Body of pancreas (tissue), 4 donors: ENCODE data around the gene ADORA2A. TPM values are rescaled to one million over a fixed set of nuclear protein-coding genes. Genes with fewer than 3 reads are reported as not detected.

Experiments used
- ATAC-seq: fragments of 150-250 bp; one replicate; pipeline ENCODE4 v1.9.1; 2016
- DNase-seq, 4 donors: peaks; one replicate each; pipeline ENCODE4 v3.0.0-alpha.2; 2019
- H3K27ac ChIP-seq, 4 donors: fragments of 200-600 bp; sonication (generic); 1 replicate in 3 of 4; 2 replicates in 1 of 4; pipeline versions ENCODE4 v1.5.1 to v1.6.1; 2016 to 2019; ENCODE audit warnings: mild to moderate bottlenecking in 1 of 4, mixed read lengths in 1 of 4, moderate library complexity in 1 of 4
- H3K27me3 ChIP-seq, 2 donors: fragments of 200-600 bp; sonication (generic); one replicate each; pipeline ENCODE4 v1.6.0; 2016; ENCODE audit warnings: mild to moderate bottlenecking in 1 of 2
- H3K36me3 ChIP-seq, 2 donors: fragments of 200-600 bp; sonication (generic); replicated peaks in 1 of 2; 2 replicates each; pipeline ENCODE4 v1.5.1; 2016; ENCODE audit warnings: low read depth in 2 of 2; ENCODE audit not compliant: insufficient read depth in 1 of 2
- H3K4me1 ChIP-seq: fragments of 200-600 bp; sonication (generic); one replicate; pipeline ENCODE4 v1.6.0; 2016
- H3K4me3 ChIP-seq, 2 donors: fragments of 200-600 bp; sonication (generic); 1 replicate in 1 of 2; 2 replicates in 1 of 2; pipeline ENCODE4 v1.5.1; 2016 to 2019
- H3K9me3 ChIP-seq, 3 donors: fragments of 200-600 bp; sonication (generic); 1 replicate in 2 of 3; 2 replicates in 1 of 3; pipeline ENCODE4 v1.5.1; 2016
- CTCF ChIP-seq, 7 experiments: fragments of 450-650 bp in 4 of 7; fragments of 200-600 bp in 3 of 7; sonication (generic) in 3 of 7; IDR thresholded peaks; one replicate each; pipeline ENCODE4 v1.5.1; 2016 to 2019; ENCODE audit warnings: antibody characterized with exemption in 7 of 7
- POLR2A ChIP-seq, 3 donors: fragments of 450-650 bp; IDR thresholded peaks; one replicate each; pipeline ENCODE4 v1.6.1; 2016; ENCODE audit warnings: antibody characterized with exemption in 3 of 3, mild to moderate bottlenecking in 2 of 3
- WGBS, 2 donors: methylation state at CpG; one replicate each; pipeline ENCODE4 v1.1.5; 2017; 5-methylcytosine and 5-hydroxymethylcytosine counted together
- intact Hi-C: fragments of 100-400 bp; cut with DNase I; formaldehyde crosslinking; loops from one replicate; pipeline ENCODE4 v1.15.1; 2023
- total RNA-seq, 2 donors: library from RNA; depleted of rRNA; stranded (reverse); fragments of >200 nt; gene quantifications; one replicate each; pipeline ENCODE4 v1.1.0, GENCODE V29; 2016

Gene ADORA2A
- total RNA-seq, 2 donors from 2014 or later, result 2.1 to 19.4 TPM

GRCh38 chr22:24435323-24435645 lies 7.9 kb downstream of the ADORA2A start:
- ATAC-seq (no peak), DNase-seq (no peak)
- Histone ChIP-seq H3K4me3 (no peak overlapping the region), H3K36me3 (no peaks in the 10 kb centered on the region), H3K27me3 (no peaks in the 10 kb centered on the region), H3K27ac (peak overlapping the region in 2 of 4 donors; percentile 20 to 24), H3K4me1 (peaks cover 17% of the 10 kb centered on the region), H3K9me3 (no peaks in the 10 kb centered on the region)
- WGBS, 2 donors, result 60 to 88% methylated on average over 2 of the region's 2 CpGs
- intact Hi-C loops, result no loop called here
- TF ChIP-seq CTCF (IDR thresholded peaks at IDR 0.05), result no peak
- TF ChIP-seq POLR2A (IDR thresholded peaks at IDR 0.05), result no peak

GRCh38 chr22:24435861-24436371 lies 8.5 kb downstream of the ADORA2A start:
- 79 to 83% methylated on average over 10 of the region's 13 CpGs for WGBS, 2 donors
- Histone ChIP-seq H3K27ac (peak overlapping the region in 1 of 4 donors; percentile 20), H3K9me3 (no peaks in the 10 kb centered on the region), H3K36me3 (no peaks in the 10 kb centered on the region), H3K4me3 (no peak overlapping the region), H3K4me1 (peaks cover 17% of the 10 kb centered on the region), H3K27me3 (no peaks in the 10 kb centered on the region)
- DNase-seq, result no peak
- TF ChIP-seq CTCF (IDR thresholded peaks at IDR 0.05) (no peak), POLR2A (IDR thresholded peaks at IDR 0.05) (no peak)
- intact Hi-C loops, result no loop called here
- ATAC-seq, result peak; percentile 13

GRCh38 chr22:24436553-24436952 lies 9.2 kb downstream of the ADORA2A start:
- Histone ChIP-seq H3K36me3 (no peaks in the 10 kb centered on the region), H3K27me3 (no peaks in the 10 kb centered on the region), H3K4me1 (peaks cover 17% of the 10 kb centered on the region), H3K27ac (peak overlapping the region in 1 of 4 donors; percentile 20), H3K4me3 (no peak overlapping the region), H3K9me3 (no peaks in the 10 kb centered on the region)
- intact Hi-C loops, result no loop called here
- DNase-seq (no peak), ATAC-seq (no peak)
- WGBS, 2 donors, result 79 to 82% methylated on average over 3 of the region's 3 CpGs
- no peak for TF ChIP-seq POLR2A (IDR thresholded peaks at IDR 0.05)
- no peak for TF ChIP-seq CTCF (IDR thresholded peaks at IDR 0.05)

- Histone ChIP-seq H3K27me3 (no peaks in the 10 kb centered on the region), H3K4me1 (peaks cover 15% of the 10 kb centered on the region), H3K36me3 (no peaks in the 10 kb centered on the region), H3K9me3 (no peaks in the 10 kb centered on the region), H3K4me3 (no peak overlapping the region), H3K27ac (no peak overlapping the region)
- DNase-seq, result no peak
- no peak for ATAC-seq
- intact Hi-C loops, result no loop called here
- 88 to 91% methylated on average over 2 to 4 of the region's 4 CpGs for WGBS, 2 donors
- TF ChIP-seq POLR2A (IDR thresholded peaks at IDR 0.05) (no peak), CTCF (IDR thresholded peaks at IDR 0.05) (no peak)
These were observed 9.7 kb downstream of the ADORA2A start for GRCh38 chr22:24437091-24437490.

GRCh38 chr22:24437741-24438328 lies 10.4 kb downstream of the ADORA2A start:
- intact Hi-C loops, result no loop called here
- ATAC-seq (no peak), DNase-seq (no peak)
- H3K4me3 ChIP-seq, result no peak overlapping the region
- no peaks in the 10 kb centered on the region for H3K27me3 ChIP-seq
- 83 to 87% methylated on average over 4 to 5 of the region's 5 CpGs for WGBS, 2 donors
- H3K27ac ChIP-seq, result no peak overlapping the region
- TF ChIP-seq CTCF (IDR thresholded peaks at IDR 0.05) (no peak), POLR2A (IDR thresholded peaks at IDR 0.05) (no peak)
- no peaks in the 10 kb centered on the region for H3K36me3 ChIP-seq
- H3K4me1 ChIP-seq, result peaks cover 8% of the 10 kb centered on the region
- no peaks in the 10 kb centered on the region for H3K9me3 ChIP-seq
